ENCODE data around the gene FLNB. TPM values are rescaled to one million over a fixed set of nuclear protein-coding genes. Genes with fewer than 3 reads are reported as not detected.

Gene FLNB
- total and polyA plus RNA-seq, 2 of the 13 experiments (the other 11 are each of a cell fraction or from before 2014, with no cell fraction given): 106 to 130 TPM

- TF ChIP-seq ZNF414 (CRISPR knock-in tag; IDR thresholded peaks at IDR 0.05): 0 out of 2 replicates have a peak, but pooled peaks have one; percentile 59
- no peak for TF ChIP-seq TAF15 (IDR thresholded peaks at IDR 0.05; ENCODE audit: low read depth, low read length, poor library complexity, severe bottlenecking)
- TF ChIP-seq PAWR (CRISPR knock-in tag; IDR thresholded peaks at IDR 0.05; ENCODE audit: borderline replicate concordance): no peak
- no peak for TF ChIP-seq HNRNPL (IDR thresholded peaks at IDR 0.05; ENCODE audit: low read depth, low read length)
- 0 out of 2 replicates have a peak, but pooled peaks have one; percentile 53 for TF ChIP-seq BCL6 (CRISPR knock-in tag; IDR thresholded peaks at IDR 0.05)
- peak; percentile 53 for TF ChIP-seq ZMYM3 (CRISPR knock-in tag; IDR thresholded peaks at IDR 0.05)
- TF ChIP-seq ZNF33A (CRISPR knock-in tag; IDR thresholded peaks at IDR 0.05; ENCODE audit: borderline replicate concordance): no peak
- TF ChIP-seq HDAC1 (CRISPR knock-in tag; IDR thresholded peaks at IDR 0.05): peak; percentile 34; the same call in 1 of the 2 replicates
- TF ChIP-seq ZBTB44 (CRISPR knock-in tag; IDR thresholded peaks at IDR 0.05): no peak
- no peak for TF ChIP-seq EP300 (IDR thresholded peaks at IDR 0.05; ENCODE audit: low read depth in 2 of 2, low read length in 2 of 2)
- TF ChIP-seq EP300 (CRISPR knock-in tag; IDR thresholded peaks at IDR 0.05; ENCODE audit: borderline replicate concordance): 0 out of 2 replicates have a peak, but pooled peaks have one; percentile 17
- TF ChIP-seq CSRNP2 (CRISPR knock-in tag; conservative IDR thresholded peaks at IDR 0.05; ENCODE audit: low read depth): no peak
- no peak for TF ChIP-seq FLYWCH1 (CRISPR knock-in tag; IDR thresholded peaks at IDR 0.05)
- no peak for TF ChIP-seq ZBTB26 (CRISPR knock-in tag; IDR thresholded peaks at IDR 0.05; ENCODE audit: borderline replicate concordance)
- TF ChIP-seq POGZ (CRISPR knock-in tag; IDR thresholded peaks at IDR 0.05): no peak; the same call in 1 of the 2 replicates
- 0 out of 2 replicates have a peak, but pooled peaks have one; percentile 14 for TF ChIP-seq FOXK1 (CRISPR knock-in tag; IDR thresholded peaks at IDR 0.05; ENCODE audit: borderline replicate concordance, low read depth)
- TF ChIP-seq REST (IDR thresholded peaks at IDR 0.05; ENCODE audit: borderline replicate concordance in 1 of 2, low read depth in 1 of 2, low read length in 2 of 2): no peak
- peak; percentile 28; the same call in 1 of the 2 replicates for TF ChIP-seq HDAC2 (CRISPR knock-in tag; IDR thresholded peaks at IDR 0.05)
- TF ChIP-seq RFX3 (CRISPR knock-in tag; IDR thresholded peaks at IDR 0.05): no peak
Observed at GRCh38 chr3:58205981-58206380, 197.8 kb downstream of the FLNB start (continued).
